Lower leg skin (tissue), 3 donors: ENCODE data around the gene RERE.

Source experiments
- POLR2A ChIP-seq, 2 donors: fragments of 450-650 bp; IDR thresholded peaks; one replicate each; pipeline ENCODE4 v1.6.1; 2016 to 2017; ENCODE audit warnings: antibody characterized with exemption in 2 of 2, mild to moderate bottlenecking in 1 of 2, moderate library complexity in 1 of 2
- TF ChIP-seq, protein P1 (sequence below), 3 donors: fragments of 450-650 bp; IDR thresholded peaks; one replicate each; pipeline ENCODE4 v1.5.1; 2016; ENCODE audit warnings: antibody characterized with exemption in 3 of 3, mild to moderate bottlenecking in 3 of 3, moderate library complexity in 2 of 3

DNA sequence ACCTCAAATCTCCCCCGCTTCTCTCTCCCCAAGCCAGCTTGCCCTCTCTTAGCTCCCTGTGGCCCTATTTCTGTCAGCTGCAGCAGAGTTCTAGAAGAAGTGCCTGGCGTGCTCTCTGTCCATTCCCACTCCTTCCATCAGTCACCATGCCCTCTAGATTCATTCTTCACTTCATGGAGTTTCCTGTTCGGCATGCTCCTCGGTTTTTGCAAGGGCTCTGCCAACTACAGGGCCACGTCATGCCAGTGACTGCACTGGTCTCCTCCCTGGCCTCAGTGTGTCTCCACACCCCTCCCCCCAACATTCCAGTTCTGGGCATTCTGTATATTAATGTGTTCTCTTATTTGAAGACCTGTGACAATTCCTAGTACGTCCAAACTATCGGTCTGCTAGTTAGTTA lies 385.7 kb downstream of the RERE start:
- TF ChIP-seq, protein P1, sequence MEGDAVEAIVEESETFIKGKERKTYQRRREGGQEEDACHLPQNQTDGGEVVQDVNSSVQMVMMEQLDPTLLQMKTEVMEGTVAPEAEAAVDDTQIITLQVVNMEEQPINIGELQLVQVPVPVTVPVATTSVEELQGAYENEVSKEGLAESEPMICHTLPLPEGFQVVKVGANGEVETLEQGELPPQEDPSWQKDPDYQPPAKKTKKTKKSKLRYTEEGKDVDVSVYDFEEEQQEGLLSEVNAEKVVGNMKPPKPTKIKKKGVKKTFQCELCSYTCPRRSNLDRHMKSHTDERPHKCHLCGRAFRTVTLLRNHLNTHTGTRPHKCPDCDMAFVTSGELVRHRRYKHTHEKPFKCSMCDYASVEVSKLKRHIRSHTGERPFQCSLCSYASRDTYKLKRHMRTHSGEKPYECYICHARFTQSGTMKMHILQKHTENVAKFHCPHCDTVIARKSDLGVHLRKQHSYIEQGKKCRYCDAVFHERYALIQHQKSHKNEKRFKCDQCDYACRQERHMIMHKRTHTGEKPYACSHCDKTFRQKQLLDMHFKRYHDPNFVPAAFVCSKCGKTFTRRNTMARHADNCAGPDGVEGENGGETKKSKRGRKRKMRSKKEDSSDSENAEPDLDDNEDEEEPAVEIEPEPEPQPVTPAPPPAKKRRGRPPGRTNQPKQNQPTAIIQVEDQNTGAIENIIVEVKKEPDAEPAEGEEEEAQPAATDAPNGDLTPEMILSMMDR (IDR thresholded peaks at IDR 0.05): no peak
- TF ChIP-seq POLR2A (IDR thresholded peaks at IDR 0.05): no peak
